A204.1 (cell line): Measurements from ENCODE around the gene HLA-DQA1.
"Not testable (repeated sequence)": the region's sequence is repeated elsewhere in the genome, so short reads cannot be mapped to it uniquely, and the experiment has no call there.

Experiments used
- FAIRE-seq: peaks from 2 replicates; lab custom pipeline; 2012; peaks lifted over from hg19 to GRCh38; lab: Jason Lieb, UNC

HLA-DQA1 gene

DNA sequence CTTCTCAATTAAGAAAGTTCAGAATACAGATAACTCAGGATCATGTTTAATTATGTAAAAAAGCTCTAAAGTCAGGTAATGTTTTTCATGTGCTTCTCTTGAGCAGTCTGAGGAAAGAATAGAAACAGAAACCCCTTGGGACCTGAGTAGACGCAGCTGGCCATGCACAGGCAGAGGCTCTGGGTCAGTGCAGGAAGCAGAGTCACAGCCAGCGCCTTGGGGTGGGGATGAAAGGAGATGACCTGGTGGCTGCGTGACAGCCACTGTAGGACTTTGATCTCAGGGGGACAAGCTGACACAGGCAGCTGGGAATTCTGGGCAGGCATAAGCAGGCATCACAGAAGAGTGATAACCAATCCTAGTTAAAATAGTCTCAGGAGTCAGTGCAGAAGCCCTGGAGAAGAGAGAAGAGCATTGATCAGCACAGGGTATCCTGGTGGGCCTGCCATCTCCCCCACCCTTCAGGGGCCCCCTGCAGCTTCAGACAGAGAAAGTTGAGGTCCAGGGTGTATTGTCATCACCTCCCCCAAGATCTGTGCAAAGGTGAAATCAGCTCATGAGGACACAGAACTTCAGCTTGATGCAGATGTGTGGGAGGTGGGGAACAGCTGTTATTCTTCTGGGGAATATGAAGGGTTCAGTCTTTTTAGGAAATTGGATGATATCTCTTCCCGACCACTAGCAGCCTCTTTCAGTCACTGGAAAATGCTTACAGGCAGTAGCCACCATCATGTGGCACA lies 22.8 kb downstream of the HLA-DQA1 start:
- FAIRE-seq, result no peak

GRCh38 chr6:32662099-32662498 lies 24.9 kb downstream of the HLA-DQA1 start:
- no peak for FAIRE-seq

GRCh38 chr6:32662836-32663235 lies 25.6 kb downstream of the HLA-DQA1 start:
- FAIRE-seq, result no peak

GRCh38 chr6:32664354-32664753 lies 27.1 kb downstream of the HLA-DQA1 start:
- FAIRE-seq, result no peak

GRCh38 chr6:32664827-32665362 lies 27.7 kb downstream of the HLA-DQA1 start:
- no peak for FAIRE-seq

DNA sequence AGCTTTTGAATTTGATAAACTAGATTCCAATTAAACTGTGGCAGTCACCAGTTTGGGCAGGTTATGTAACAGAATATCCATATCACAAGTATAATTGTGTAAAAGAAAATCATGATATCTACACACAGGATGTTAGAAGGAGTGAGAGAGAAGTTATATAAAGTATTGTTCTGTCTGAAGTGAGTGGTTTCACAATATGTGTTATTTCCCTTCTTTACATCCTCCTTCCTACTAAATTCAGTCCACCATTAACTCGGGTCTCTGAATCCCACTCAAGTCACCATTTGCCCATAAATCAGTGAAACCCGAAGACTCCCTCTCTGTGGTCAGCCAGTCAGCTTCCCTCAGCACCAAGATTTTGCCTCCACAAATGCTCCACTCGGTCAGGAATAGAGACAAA lies 28.5 kb downstream of the HLA-DQA1 start:
- FAIRE-seq, result no peak

- FAIRE-seq, result no peak
Observed at GRCh38 chr6:32666420-32667300, 29.5 kb downstream of the HLA-DQA1 start, which contains the start of gene HLA-DQB1. Gene HLA-DQB1, minus strand, starts transcription at chr6:32666657. Its CDS starts 50 bp downstream, at chr6:32666607.

DNA sequence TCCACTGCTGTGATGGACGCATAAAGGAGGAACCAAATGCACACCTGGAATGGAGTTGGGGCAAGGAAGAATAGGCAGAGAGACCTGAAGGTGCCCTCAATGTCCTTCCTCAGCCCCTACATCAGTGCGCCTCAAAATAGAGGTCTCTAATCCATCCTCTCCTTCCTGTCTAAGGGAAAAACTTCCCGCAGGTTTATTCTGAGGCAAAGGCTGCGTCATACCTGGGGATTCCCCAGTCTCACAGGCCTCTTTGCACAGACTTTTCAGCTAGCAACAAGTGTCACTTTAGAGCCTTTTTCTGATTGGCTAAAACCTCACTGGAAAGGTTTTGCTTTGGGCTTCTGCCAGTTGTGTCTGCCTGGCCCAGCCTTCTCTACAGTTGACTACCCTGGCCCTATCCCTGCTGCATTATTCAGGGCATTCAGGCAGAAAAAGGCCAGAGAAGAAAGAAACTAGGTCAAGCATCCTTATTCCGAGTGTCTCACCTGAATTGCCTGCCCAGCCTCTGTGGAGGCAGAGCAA lies 31.1 kb downstream of the HLA-DQA1 start:
- FAIRE-seq, result no peak

GRCh38 chr6:32669240-32669639 lies 32.0 kb downstream of the HLA-DQA1 start:
- FAIRE-seq, result no peak

GRCh38 chr6:32669893-32670292 lies 32.7 kb downstream of the HLA-DQA1 start:
- FAIRE-seq, result no peak

- FAIRE-seq, result not testable (repeated sequence)
Observed at GRCh38 chr6:32671908-32672307, 34.7 kb downstream of the HLA-DQA1 start.

- FAIRE-seq, result not testable (repeated sequence)
Observed at GRCh38 chr6:32674123-32674522, 36.9 kb downstream of the HLA-DQA1 start.

DNA sequence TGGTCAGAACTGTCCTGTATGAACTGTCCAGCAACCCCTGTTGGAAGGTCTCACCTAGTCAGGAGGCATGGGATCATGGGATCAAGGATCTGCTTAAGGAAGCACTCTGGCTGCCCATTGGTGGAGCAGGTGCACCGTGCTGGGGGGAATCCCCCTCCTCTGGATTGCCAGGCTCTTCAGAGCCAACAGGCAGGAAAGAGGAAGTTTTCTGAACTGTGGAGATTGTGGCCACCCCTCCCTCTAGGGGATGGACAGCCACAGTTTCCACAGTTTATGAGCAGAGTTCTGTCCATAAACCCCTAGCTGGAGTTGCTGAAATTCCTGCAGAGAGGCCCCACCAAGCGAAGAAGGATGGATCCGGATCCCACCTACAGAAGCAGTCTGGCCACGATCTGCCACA lies 42.3 kb downstream of the HLA-DQA1 start:
- FAIRE-seq, result no peak

DNA sequence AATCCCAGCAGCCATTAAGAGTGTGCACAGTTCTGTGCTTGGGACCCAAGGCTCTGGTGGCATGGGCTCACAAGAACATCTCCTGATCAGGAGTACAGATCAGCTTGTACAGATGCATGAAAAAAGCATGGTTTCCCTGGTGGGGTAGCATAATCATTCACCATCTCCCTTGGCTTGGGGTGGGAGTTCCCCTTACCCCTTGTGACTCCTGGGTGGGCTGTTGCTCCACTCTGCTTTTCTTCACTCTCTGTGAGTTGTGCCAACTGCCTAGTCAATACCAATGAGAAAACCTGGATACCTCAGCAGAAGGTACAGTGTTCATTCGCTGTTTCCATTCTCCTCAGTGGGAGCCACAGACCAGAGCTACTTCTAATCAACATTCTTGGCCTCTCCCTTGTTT lies 42.8 kb downstream of the HLA-DQA1 start:
- FAIRE-seq, result no peak

DNA sequence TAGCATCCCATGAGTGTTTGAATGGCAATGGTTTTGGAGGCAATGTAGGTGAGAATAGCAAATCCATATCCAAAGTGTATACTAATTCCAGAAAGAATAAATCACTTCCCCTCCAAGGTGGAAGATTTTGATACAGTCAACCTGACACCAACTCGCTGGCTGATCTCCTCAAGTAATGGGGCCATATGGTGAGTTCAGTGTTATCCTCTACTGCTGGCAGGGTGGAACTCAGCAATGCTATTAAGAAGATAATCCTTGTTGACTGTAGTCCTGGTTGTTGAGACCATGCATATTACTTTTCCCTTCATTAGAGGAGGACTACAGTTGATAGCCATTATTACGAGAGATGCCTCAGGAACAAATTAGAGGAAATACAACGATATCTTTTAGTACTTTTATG lies 47.0 kb downstream of the HLA-DQA1 start:
- no peak for FAIRE-seq

- FAIRE-seq, result no peak
Observed at GRCh38 chr6:32685603-32686002, 48.4 kb downstream of the HLA-DQA1 start.

GRCh38 chr6:32689531-32690501 lies 52.6 kb downstream of the HLA-DQA1 start:
- FAIRE-seq, result no peak

DNA sequence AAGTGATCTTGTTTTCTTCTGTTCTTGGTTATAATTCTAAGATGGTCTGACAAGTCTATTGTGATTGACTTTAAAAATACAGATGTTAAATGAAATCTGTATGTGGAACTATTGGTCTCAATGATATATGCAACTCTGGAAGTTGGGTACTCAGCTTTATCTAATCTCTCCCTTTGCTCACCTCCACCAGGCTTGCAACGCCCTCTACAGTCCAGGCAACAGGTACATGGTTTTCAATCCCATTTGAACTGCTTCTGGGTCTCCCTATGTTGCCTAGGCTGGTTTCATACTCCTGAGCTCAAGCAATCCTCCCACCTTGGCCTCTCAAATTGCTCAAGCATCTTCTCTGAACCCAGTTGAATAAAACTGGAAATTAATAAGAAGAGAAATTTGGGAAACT lies 54.8 kb downstream of the HLA-DQA1 start:
- FAIRE-seq, result no peak
